Omental fat pad (tissue), 4 donors: ENCODE results near the gene BTBD1. TPM values are rescaled to one million over a fixed set of nuclear protein-coding genes. Genes with fewer than 3 reads are reported as not detected.
A peak's percentile ranks its signal among the peaks of the same experiment; 100 is the strongest.

Experiments
- ATAC-seq: fragments of 150-250 bp; one replicate; pipeline ENCODE4 v1.9.1; 2016; ENCODE audit warnings: mild to moderate bottlenecking, moderate library complexity; ENCODE audit not compliant: low FRiP score
- DNase-seq: peaks from one replicate; pipeline ENCODE4 v3.0.0-alpha.2; 2019; ENCODE audit warnings: low spot score
- total RNA-seq, 4 donors: library from RNA; depleted of rRNA; stranded (reverse); fragments of >200 nt; gene quantifications; one replicate each; pipeline ENCODE4 v1.1.0, GENCODE V29; 2016
- TF ChIP-seq, protein P1 (sequence below), 3 donors: fragments of 450-650 bp; IDR thresholded peaks; one replicate each; pipeline ENCODE4 v1.5.1; 2016 to 2017; ENCODE audit warnings: antibody characterized with exemption in 3 of 3, mild to moderate bottlenecking in 3 of 3, moderate library complexity in 2 of 3

The BTBD1 gene
- total RNA-seq, 4 donors from 2014 or later, result 56.9 to 104 (median 84.7) TPM

- ATAC-seq, result no peak
- TF ChIP-seq, protein P1, sequence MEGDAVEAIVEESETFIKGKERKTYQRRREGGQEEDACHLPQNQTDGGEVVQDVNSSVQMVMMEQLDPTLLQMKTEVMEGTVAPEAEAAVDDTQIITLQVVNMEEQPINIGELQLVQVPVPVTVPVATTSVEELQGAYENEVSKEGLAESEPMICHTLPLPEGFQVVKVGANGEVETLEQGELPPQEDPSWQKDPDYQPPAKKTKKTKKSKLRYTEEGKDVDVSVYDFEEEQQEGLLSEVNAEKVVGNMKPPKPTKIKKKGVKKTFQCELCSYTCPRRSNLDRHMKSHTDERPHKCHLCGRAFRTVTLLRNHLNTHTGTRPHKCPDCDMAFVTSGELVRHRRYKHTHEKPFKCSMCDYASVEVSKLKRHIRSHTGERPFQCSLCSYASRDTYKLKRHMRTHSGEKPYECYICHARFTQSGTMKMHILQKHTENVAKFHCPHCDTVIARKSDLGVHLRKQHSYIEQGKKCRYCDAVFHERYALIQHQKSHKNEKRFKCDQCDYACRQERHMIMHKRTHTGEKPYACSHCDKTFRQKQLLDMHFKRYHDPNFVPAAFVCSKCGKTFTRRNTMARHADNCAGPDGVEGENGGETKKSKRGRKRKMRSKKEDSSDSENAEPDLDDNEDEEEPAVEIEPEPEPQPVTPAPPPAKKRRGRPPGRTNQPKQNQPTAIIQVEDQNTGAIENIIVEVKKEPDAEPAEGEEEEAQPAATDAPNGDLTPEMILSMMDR (IDR thresholded peaks at IDR 0.05), result no peak
Observed at GRCh38 chr15:82993144-82993543, 73.9 kb downstream of the BTBD1 start.

GRCh38 chr15:82992436-82992998 lies 74.5 kb downstream of the BTBD1 start:
- ATAC-seq, result no peak
- TF ChIP-seq, protein P1 (IDR thresholded peaks at IDR 0.05), result no peak
- DNase-seq, result no peak

More at GRCh38 chr15:82993144-82993543, 73.9 kb downstream of the BTBD1 start:
- no peak for DNase-seq

DNA sequence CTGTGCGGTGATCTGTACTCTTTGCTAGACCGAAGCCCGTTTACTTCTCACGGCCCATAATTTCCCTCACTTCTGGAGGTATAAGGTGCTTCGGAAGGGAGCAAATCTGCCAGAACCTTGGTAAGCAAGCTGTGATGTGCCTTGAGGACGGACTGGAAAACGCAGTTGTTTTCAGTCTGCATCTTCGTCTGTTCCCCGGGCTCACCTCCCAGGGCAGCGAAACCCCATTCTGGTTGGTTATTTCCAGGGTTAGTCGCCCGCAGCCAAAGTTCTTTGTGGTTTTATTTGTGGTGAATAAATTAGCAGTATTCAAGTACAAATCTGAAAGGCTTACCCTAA lies 80.6 kb downstream of the BTBD1 start:
- TF ChIP-seq, protein P1 (IDR thresholded peaks at IDR 0.05), result no peak
- peak; percentile 73 for ATAC-seq

GRCh38 chr15:82985688-82986441 lies 81.2 kb downstream of the BTBD1 start, which contains the start of gene RAMAC:
RAMAC (plus strand) TSS chr15:82986210; CDS start chr15:82989019, 2,809 bp downstream.
- ATAC-seq, result peak; percentile 88
- TF ChIP-seq, protein P1 (IDR thresholded peaks at IDR 0.05), result no peak
- peak; percentile 96 for DNase-seq

More for the DNA sequence above, 80.6 kb downstream of the BTBD1 start:
- no peak for DNase-seq

GRCh38 chr15:82980981-82981380 lies 86.1 kb downstream of the BTBD1 start:
- ATAC-seq (no peak), DNase-seq (no peak)
- TF ChIP-seq, protein P1 (IDR thresholded peaks at IDR 0.05), result no peak

DNA sequence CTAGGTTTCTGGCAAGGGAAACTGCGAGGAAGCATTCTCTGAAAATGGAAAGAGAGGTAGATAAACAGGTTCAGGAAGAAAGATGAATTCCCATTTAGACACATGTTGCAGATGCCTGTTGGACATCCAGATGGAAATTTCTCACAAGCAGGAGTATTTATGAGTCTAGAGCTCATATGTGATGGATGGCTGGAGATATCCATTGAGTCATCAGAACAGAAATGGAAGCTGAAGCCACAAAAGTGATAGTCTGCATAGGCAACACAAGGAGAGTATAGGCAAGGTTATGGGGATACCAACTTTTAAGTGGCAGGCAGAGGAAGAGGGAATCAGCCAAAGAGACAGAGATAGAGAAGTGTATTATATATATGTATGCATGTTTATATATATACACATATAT lies 87.3 kb downstream of the BTBD1 start:
- ATAC-seq, result no peak

More for the DNA sequence above, 87.3 kb downstream of the BTBD1 start:
- TF ChIP-seq, protein P1 (IDR thresholded peaks at IDR 0.05), result no peak
- DNase-seq, result no peak
